HG02943 (cell line): Measurements from ENCODE around the gene VEZT.

Experiments
- ATAC-seq: cut with Tn5 transposase; IDR thresholded peaks from one replicate; pipeline ENCODE4 v1.9.1; 2021; ENCODE audit warnings: mild to moderate bottlenecking, low read depth, moderate library complexity; ENCODE audit not compliant: unreplicated experiment

VEZT gene

DNA sequence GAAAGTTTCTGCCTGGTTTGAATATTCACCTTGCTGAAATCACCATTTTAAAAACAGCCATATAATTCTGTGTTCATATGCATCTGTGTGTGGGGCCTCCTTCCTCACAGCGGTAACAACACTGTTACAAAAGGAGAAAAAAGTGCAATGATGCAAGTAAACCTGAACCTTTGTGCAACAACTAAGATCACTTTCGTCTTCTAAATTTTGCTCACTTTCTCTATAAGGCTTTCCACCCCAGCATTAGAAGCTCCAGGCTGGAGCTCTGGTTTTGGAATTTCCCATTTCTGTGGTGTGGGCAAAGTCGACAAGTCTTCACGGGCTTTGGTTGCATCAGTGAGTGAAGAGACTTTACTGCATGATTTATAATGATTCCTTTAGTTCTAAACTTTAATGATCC lies 18.7 kb upstream of the VEZT start:
- ATAC-seq: peak; percentile 55

DNA sequence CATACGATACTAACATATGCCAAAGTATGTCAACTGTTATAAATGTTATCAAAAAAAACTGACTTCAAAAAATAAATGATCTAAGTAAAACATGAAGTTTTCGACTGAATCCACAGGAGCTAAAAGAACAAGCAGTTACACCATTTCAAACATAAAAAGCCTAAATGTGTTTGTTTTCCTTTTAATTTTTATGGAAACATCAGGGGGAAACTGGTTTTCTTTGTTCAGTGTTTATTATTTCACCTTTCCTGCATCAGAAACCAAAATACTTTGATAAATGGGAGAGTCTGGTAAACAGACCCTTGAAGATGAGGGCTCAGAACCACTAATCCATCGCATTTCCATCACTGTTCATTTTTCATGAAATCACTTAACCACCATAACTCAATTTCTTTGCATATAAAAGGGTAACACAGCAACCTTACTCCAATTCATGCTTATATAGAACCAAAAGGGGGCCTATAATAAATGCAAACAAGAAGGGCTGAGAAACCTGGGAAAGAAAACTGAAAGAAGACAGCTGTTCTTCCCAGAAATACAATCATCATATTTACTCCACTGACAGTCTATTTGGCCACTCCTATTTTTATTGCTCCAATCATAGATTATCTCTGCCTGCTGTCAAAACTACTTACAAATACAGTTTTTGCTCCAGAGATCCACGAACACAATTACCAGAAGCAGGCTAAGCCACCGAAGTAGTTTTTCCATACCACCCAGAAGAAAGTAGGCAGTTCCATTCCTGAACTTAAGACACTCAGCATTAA lies 17.3 kb upstream of the VEZT start:
- no peak for ATAC-seq

DNA sequence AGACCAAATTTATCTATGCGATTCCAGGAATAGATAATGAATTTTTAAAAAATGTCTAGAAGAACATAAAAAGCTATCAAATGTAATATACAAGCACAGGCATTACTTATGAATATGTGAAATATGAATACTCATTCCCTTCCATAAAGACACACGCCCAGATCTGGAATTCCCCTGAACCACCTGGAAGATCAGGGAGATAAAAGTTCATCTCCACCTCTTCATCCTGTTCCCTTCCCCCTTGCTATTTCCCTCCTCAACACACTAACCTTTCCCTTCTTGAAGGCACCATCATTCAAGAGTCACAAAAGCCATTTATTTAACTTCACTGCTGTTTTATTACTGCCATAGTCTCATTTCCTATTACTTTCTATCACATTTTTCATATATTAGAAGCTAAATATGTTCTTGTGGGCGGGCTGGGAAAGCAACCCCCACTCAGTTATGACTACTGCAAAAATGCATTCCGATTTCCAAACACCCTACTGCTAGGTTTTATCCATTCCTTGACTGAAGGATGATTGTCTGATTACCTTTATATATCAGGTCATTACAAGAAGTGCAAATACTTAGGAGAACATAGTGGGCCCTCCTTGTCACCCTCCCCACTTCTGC lies 16.4 kb upstream of the VEZT start:
- ATAC-seq: no peak

DNA sequence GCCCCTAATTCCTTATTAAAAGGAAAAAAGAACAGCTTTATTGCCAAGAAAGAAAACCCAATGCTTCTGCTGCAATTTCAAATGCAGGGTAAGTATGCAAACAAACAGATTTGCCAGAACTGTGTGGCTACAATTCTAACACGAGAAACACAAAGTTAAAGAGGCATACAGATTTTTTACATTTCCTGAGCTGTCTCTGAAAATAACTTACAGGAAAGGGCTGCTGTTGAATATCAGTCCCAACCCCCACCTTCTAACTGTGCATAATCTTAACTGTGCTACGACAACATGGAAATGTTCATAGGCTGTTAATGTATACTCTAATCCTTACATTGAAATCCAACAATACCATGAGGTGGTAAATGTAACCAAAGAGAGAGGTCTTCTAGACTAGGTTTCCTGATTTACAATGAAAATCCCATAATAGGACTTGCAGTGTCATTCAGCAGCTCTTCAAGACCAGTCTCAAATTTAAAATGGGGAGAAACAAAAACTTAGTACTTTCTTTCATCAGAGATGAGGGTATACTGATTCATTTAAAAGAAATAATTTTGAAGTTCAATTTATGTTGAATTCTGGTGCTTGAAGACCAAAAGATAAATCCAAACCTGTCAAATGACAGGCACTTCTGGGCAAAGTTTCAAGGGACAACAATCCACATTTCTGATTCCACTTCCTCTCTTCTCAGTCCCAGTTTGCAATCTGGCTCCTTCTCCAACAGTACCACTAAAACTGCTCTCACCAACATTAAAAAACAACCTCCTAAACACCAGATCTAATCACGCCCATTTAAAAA lies 14.7 kb upstream of the VEZT start:
- ATAC-seq: no peak

DNA sequence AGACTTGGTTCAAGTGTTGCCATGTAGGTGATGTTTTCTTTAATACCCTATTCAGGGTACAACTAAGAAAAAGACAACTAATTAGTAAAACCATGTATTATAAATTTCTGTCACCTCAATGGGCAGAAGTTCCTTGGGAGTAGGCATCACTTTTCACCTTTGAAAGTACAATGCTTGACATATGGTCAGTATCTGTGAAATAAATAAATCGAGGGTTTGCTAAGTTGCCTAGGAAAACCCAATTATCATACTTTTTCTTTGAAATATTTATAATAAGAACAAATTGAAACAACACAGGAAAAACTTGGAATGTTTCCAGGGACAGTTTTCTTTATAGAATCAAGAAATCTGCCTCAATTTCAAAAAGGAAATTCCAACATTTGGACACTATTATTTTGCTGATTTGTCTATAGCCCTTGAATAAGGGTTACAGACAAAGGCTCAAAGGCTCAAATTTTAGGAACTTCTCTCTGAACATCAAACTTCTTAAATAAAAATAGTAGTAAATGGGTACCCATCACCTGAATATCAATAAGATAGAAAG lies 14.0 kb upstream of the VEZT start:
- ATAC-seq: no peak

DNA sequence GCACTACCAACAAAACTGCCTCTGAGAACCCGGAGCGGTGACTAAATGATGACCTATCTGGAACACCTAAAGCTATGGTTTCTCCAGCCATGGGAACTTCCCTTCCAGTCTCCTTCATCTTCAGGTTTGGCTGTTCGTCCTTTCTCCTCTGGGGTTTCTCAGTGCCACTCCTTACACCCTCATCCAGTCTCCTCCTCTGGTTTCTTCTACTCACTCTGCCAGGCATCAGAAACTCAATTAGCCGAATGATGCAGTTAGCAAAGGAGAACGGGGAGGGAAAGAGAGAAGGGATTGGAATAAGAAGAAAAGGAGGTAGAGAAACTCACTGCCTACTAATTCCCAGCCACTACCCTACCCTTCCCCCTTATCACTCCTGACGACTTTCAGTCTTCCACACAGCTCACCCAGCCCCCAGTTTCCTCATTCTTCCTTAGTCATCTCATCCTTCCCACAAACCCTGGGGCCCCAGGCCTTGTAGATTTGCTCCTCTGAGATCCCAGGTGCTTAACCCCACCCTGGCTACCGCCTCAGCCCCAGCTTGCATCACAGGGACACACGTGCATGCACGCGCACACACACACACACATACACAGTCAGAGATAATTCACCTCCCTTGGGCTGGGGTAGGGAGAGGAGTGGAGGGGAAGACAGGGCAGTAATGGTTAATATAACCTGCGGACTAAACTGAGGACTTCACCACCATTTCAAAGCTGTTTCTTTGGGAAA lies 13.3 kb upstream of the VEZT start:
- no peak for ATAC-seq

DNA sequence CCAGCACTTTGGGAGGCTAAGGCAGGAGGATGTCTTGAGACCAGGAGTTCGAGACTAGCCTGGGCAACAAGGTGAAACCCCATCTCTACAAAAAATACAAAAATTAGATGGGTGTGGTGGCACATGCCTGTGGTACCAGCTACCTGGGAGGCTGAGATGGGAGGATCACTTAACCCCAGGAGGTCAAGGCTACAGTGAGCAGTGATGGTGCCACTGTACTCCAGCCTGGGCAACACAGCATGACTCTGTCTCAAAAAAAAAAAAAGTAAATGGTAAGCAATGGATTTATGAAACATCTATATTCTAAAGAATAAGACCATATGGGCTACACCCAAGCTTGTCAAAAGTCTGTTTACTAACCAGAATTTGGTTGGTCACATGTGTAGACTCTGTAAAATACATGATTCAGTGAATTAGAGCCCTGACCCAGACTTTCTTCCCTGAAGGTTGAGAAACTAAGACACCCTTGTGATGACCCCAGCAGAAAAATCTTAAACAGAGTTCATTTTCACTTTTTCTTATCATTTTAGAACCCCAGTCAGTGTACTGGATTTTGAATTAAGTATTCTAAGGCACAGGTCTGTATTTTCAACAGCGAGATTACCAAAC lies 12.5 kb upstream of the VEZT start:
- ATAC-seq: no peak

DNA sequence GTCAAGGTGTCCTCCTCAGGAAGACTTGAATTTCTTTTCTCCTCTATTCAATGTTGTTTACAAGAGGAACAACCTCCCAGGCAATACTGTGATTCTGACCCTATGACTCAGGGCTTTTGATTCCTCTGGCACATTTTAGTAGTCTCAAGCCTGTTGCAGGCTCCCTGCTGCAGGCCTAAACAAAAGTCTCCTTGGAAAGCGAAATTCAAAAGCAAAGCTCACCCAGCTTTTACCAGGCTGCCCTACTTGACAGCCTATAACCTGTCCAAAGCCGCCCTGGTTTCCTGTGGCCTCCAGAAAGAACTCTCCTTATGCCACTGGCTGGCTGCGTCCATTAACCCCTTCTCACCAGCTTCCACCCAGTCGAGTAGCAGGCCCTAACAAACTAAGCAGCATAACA lies 11.9 kb upstream of the VEZT start:
- ATAC-seq: no peak

DNA sequence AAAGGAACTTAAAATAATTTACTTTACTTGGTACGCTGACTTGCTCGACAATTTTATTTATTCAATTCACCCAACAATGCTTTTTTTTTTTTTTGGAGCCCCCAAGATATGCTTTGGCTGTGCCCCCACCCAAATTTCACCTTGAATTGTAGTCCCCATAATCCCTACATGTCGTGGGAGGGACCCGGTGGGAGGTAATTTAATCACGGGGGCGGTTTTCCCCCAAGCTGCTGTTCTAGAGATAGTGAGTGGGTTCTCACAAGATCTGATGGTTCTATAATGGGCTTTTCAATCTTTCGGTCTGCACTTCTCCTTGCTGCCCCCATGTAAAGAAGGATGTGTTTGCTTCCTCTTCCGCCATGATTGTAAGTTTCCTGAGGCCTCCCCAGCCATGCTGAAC lies 10.7 kb upstream of the VEZT start:
- no peak for ATAC-seq

DNA sequence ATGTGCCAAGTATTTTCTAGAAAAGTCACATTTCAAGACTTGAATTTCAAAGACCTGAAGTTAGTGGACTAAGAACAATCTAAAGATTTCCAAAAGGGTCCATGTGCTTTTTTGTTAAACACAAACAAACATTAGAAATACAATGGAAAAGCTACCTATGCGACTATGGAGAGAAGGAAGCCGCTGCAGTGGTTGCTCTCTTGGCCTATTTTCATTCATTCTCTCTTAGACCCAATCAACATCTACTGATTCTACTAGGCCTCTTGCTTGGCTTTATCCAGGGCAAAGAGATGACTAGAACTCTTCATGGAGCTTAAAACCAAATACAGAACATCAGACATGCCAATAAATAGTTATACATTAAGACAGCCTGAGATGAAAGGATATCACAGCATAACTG lies 10.2 kb upstream of the VEZT start:
- no peak for ATAC-seq

DNA sequence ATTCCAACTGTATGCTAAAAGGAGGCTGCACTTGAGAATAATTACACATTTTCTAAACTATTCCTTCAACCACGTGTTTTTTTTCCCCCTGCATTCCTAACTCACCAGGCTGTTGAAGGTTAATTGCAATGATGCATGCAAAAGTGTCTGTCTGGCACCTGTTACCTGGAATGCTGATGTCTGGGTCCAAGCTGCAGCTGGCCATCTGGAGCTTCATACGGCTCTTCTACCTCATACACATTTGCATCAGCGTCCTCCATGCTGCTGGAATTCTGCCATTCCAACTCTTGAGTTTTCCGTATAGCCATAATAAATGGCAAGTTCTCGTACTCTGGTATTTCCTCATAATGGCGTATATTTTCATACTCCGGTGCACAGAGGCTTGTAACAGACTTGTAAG lies 8.9 kb upstream of the VEZT start:
- no peak for ATAC-seq

DNA sequence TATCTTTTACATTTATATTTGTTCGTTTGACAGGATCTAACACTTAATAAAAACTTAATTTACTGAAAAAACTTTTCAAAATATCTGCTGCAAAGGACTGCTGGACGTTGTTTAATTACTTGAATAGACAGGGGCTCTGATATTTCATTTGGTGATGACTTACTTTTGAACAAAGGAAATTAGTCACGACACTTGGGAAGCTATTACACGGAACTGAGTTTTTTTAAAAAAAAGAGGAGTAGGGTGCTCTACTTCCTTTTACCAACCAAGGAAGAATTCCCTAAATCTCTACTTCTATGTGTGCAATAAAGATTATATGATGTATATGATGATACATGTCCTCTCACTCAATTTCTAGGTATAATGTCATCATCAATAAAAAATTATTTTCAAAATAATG lies 5.0 kb upstream of the VEZT start:
- ATAC-seq: no peak

DNA sequence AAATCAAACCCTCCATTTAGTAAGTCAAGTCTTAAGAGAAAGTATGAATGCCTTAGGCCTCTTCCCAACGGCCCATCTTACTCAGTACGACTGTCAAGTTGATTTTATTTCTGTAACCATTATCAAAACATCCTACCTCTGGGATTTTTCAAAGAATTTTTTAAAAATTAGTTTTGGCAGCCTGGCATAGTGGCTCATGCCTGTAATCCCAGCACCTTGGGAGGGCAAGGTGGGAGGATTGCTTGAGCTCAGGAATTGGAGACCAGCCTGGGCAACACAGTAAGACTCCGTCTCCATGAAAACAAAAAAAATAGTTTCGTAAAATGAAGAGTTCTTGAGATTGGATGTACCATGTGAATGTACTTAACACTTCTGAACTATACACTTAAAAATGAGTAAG lies 4.5 kb upstream of the VEZT start:
- no peak for ATAC-seq

DNA sequence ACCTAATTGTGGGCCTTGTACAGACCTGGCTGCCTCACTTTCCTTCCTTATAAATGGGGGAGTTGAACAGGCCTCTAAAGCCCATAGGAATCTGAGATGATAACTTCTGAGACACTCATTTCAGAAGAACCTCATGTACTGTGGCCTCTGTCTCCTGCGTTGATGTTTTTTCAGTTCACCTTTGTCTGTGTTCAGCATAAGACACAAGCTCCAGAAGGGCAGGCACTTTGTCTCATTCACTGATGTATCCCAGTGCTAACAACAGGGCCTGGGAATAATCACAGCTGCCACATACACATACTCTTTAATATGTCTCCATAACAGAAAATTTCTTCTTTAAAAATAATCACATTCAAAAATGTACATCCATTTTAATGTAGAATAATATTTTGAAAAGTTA lies 3.7 kb upstream of the VEZT start:
- no peak for ATAC-seq

DNA sequence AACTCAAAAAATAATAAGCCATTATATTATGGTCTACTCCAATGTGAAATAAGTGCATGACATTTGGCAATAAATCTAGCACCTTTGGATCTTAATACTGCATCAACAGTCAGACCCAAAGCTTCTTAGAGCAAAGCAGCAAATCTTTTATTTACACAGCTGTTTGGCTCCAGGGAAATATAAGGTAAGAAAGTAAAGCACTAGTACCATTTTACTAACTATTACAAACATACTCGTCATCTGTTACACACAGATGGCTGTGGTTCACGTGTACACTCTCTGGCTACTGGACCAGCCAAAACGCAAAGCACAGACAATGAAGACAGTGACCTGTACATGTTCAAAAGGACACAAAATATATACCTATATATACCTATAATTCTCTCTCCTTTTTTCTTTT lies 3.1 kb upstream of the VEZT start:
- no peak for ATAC-seq

DNA sequence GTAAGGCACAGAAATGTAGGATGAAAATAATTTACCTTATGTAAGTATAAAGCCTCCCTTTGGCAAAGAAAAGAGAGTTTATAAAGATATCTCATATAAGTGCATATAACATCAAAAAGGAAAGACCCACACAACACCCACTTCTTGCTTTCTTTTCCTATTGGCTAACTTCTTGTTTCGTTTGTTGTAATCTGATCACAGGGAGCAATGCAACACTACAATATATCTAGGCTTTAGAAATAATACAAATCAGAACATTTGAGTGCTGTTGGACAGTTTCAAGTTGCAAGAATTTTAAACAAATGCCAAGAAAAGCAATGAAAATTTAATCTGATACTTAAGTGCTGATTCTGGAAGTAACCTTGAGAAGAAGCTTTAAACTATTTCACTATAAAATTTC lies 1.7 kb upstream of the VEZT start:
- ATAC-seq: no peak

DNA sequence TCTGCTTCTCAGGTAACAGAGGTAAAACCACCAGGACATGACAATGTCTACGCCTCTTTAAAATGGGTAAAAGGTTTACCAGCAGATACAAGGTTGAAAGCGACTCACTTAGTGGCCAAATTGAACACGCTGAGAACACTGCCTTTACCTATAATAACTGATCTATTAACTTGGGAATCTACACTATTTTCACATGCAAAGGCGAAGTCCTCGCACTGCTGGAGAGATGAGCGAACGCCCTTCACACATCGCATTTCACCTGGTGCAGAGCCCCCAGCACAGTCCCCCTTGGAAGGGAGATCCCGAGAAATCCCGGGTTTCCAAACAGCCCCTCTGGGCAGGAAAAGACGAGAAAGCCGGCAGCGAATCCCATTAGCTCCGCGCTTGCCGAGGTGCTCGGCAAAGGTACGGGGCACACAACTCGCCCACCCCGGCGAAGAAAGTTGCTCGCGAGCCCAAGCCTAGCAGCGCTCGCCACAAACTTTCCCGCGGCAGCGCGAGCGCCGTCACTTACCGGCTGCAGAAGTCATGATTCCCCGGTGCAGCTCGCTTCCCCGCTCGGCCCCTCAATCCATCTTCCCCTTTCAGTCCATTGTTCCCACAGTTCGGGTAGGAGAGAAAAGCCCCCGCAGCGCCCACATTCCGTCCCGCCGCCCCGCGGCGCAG lies 763 bp upstream of the VEZT start:
- peak; percentile 22 for ATAC-seq

DNA sequence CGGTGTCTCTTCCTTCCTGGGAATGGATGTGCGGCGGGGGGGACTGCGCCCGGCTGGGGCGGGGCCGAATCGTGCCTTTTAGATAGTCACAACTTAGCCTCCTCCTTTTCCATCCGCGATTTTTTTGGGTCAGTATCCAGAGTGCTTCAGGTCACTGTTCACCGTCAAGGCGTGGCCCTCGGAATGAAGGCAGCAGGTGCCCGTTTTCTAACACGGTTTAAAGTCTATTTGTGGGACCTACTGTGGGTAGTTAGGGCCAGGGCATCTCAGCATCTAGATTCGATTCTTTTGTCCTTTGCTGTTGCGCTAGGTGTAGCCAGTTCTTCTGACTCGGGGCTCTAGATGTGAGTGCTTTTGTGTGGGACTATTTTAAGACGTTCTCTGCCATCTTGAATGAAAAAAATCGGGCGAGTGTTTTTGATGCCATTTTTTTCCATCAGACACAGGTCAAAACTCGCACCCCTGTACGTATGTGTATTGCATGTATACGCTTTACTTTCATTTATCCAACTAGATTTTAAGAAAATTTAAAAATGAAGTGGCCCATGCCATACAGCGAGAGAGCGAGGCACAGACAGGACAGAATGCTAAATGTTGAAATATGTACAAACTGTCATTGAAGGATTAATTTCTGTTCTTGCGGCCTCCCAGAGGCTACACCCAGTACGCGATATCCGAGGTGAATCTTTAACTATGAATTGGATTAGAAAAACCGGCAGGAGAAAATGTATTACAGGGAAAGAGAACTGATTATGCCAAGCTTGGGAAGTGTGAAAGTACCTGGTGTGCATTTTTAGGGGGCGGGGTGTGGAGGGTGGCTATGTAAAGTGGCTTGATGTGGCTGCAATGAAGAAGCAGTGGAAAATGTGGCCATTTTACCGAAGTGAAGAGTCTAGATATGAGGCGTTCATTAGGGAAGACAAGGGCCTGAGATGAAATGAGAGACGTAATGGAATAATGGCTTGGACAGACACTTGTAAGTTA lies 835 bp downstream of the VEZT start:
- peak; percentile 10 for ATAC-seq

DNA sequence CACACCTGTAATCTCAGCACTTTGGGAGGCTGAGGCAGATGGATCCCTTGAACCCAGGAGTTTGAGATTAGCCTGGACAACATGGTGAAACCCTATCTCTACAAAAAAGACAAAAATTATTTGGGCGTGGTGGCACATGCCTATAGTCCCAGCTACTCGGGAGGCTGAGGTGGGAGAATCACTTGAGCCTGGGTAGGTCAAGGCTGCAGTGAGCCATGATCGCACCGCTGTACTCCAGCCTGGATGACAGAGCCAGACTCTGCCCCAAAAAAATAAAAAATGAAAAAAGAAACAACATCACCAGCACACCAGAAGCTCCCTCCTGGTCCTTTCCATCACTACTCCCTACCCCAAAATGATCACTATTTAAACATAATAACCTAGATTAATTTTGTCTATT lies 2.6 kb downstream of the VEZT start:
- ATAC-seq: no peak
